ENCODE measurements around the gene SRC.

- TF ChIP-seq POLR2A (IDR thresholded peaks at IDR 0.05) = no peak
- TF ChIP-seq, protein P1, sequence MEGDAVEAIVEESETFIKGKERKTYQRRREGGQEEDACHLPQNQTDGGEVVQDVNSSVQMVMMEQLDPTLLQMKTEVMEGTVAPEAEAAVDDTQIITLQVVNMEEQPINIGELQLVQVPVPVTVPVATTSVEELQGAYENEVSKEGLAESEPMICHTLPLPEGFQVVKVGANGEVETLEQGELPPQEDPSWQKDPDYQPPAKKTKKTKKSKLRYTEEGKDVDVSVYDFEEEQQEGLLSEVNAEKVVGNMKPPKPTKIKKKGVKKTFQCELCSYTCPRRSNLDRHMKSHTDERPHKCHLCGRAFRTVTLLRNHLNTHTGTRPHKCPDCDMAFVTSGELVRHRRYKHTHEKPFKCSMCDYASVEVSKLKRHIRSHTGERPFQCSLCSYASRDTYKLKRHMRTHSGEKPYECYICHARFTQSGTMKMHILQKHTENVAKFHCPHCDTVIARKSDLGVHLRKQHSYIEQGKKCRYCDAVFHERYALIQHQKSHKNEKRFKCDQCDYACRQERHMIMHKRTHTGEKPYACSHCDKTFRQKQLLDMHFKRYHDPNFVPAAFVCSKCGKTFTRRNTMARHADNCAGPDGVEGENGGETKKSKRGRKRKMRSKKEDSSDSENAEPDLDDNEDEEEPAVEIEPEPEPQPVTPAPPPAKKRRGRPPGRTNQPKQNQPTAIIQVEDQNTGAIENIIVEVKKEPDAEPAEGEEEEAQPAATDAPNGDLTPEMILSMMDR (IDR thresholded peaks at IDR 0.05) = peak in 3 of 4 experiments; percentile 93 to 98 (median 93)
Measured at GRCh38 chr20:37384683-37385174, 38.8 kb downstream of the SRC start.

Data from gastroesophageal sphincter (tissue), 3 donors.